ENCODE measurements around the gene CFAP92. TPM values are rescaled to one million over a fixed set of nuclear protein-coding genes. Genes with fewer than 3 reads are reported as not detected.
A peak's percentile ranks its signal among the peaks of the same experiment; 100 is the strongest.

The CFAP92 gene
- total and polyA plus RNA-seq, 5 experiments from 2014 or later = 0.18 to 2.0 (median 0.23) TPM

- no peak overlapping the region for H3K4me3 Mint-ChIP-seq
- no peak overlapping the region for H3K27ac Mint-ChIP-seq
- no peak for ATAC-seq
- POLR2A ChIA-PET = interaction anchor here (1.2 to 3.0 kb wide), 8 partner anchors 23 to 345 kb away, joined by 4 to 25 read pairs (median 8); partner anchors contain the start of genes CFAP92, CNBP and RAB43
- peaks cover 0 to 2% (median 0%) of the 10 kb centered on the region in 5 donors for H3K27me3 Mint-ChIP-seq
- H3K36me3 Mint-ChIP-seq = no peaks in the 10 kb centered on the region
- no peaks in the 10 kb centered on the region for H3K9me3 Mint-ChIP-seq
- DNase-seq = no peak
- peaks cover 0 to 20% (median 6%) of the 10 kb centered on the region in 4 donors for H3K4me1 Mint-ChIP-seq
Measured at GRCh38 chr3:128971421-128972100, 22.3 kb downstream of the CFAP92 start.

GRCh38 chr3:128970740-128971047, 23.2 kb downstream of the CFAP92 start:
- ATAC-seq (no peak), DNase-seq (no peak)
- peak overlapping the region in 1 of 10 donors; percentile 7 for H3K27ac Mint-ChIP-seq
- H3K27me3 Mint-ChIP-seq = peaks cover 0 to 2% (median 0%) of the 10 kb centered on the region in 5 donors
- H3K4me1 Mint-ChIP-seq = peaks cover 0 to 20% (median 6%) of the 10 kb centered on the region in 4 donors
- H3K9me3 Mint-ChIP-seq = no peaks in the 10 kb centered on the region
- H3K4me3 Mint-ChIP-seq = no peak overlapping the region
- H3K36me3 Mint-ChIP-seq = no peaks in the 10 kb centered on the region
- POLR2A ChIA-PET = interaction anchor here (0.7 to 3.0 kb wide), 16 partner anchors 24 to 345 kb away, joined by 3 to 25 read pairs (median 6); partner anchors contain the start of genes ACAD9, CFAP92, CNBP and RAB43

- peak; percentile 47 to 79 (median 66) for DNase-seq
- H3K27me3 Mint-ChIP-seq = no peaks in the 10 kb centered on the region
- POLR2A ChIA-PET = interaction anchor here (0.5 to 3.0 kb wide), 21 partner anchors 24 to 346 kb away, joined by 3 to 25 read pairs (median 4); partner anchors contain the start of genes ACAD9, CFAP92, CNBP and COPG1
- H3K36me3 Mint-ChIP-seq = no peaks in the 10 kb centered on the region
- peak; percentile 74 to 80 for ATAC-seq
- peak overlapping the region in 3 of 10 donors; percentile 7 to 61 (median 32) for H3K27ac Mint-ChIP-seq
- H3K9me3 Mint-ChIP-seq = no peaks in the 10 kb centered on the region
- no peak overlapping the region for H3K4me3 Mint-ChIP-seq
- peaks cover 0 to 20% (median 6%) of the 10 kb centered on the region in 4 donors for H3K4me1 Mint-ChIP-seq
Measured at GRCh38 chr3:128969993-128970739, 23.7 kb downstream of the CFAP92 start.

GRCh38 chr3:128967748-128968355, 26.0 kb downstream of the CFAP92 start:
- Mint-ChIP-seq H3K9me3 (no peaks in the 10 kb centered on the region), H3K36me3 (no peaks in the 10 kb centered on the region), H3K27ac (no peak overlapping the region), H3K4me1 (peaks cover 0 to 10% (median 6%) of the 10 kb centered on the region in 4 donors), H3K27me3 (no peaks in the 10 kb centered on the region), H3K4me3 (no peak overlapping the region)
- DNase-seq (no peak), ATAC-seq (no peak)
- POLR2A ChIA-PET = no interaction called here

- POLR2A ChIA-PET = no interaction called here
- DNase-seq = no peak
- no peak overlapping the region for H3K4me3 Mint-ChIP-seq
- H3K27me3 Mint-ChIP-seq = no peaks in the 10 kb centered on the region
- no peak for ATAC-seq
- no peak overlapping the region for H3K27ac Mint-ChIP-seq
- H3K4me1 Mint-ChIP-seq = peaks cover 0 to 10% (median 6%) of the 10 kb centered on the region in 4 donors
- H3K36me3 Mint-ChIP-seq = no peaks in the 10 kb centered on the region
- H3K9me3 Mint-ChIP-seq = no peaks in the 10 kb centered on the region
Measured at GRCh38 chr3:128965818-128966217, 28.1 kb downstream of the CFAP92 start.

- ATAC-seq (no peak), DNase-seq (no peak)
- Mint-ChIP-seq H3K9me3 (no peaks in the 10 kb centered on the region), H3K4me3 (no peak overlapping the region), H3K4me1 (peaks cover 1 to 6% (median 5%) of the 10 kb centered on the region in 4 donors), H3K36me3 (no peaks in the 10 kb centered on the region), H3K27ac (no peak overlapping the region), H3K27me3 (no peaks in the 10 kb centered on the region)
- POLR2A ChIA-PET = no interaction called here
Measured at GRCh38 chr3:128965280-128965679, 28.6 kb downstream of the CFAP92 start.

- H3K9me3 Mint-ChIP-seq = peaks cover 0 to 6% (median 0%) of the 10 kb centered on the region in 9 donors
- ATAC-seq (no peak), DNase-seq (no peak)
- peaks cover 0 to 3% (median 0%) of the 10 kb centered on the region in 4 donors for H3K4me1 Mint-ChIP-seq
- H3K27ac Mint-ChIP-seq = no peak overlapping the region
- peaks cover 0 to 3% (median 0%) of the 10 kb centered on the region in 3 donors for H3K36me3 Mint-ChIP-seq
- POLR2A ChIA-PET = no interaction called here
- H3K27me3 Mint-ChIP-seq = no peaks in the 10 kb centered on the region
- no peak overlapping the region for H3K4me3 Mint-ChIP-seq
Measured at GRCh38 chr3:128956440-128956839, 37.4 kb downstream of the CFAP92 start.

GRCh38 chr3:128950223-128950938, 43.5 kb downstream of the CFAP92 start:
- DNase-seq (peak in 6 of 10 donors; percentile 5 to 37 (median 16)), ATAC-seq (peak; percentile 58 to 67)
- Mint-ChIP-seq H3K9me3 (peaks cover 0 to 4% (median 0%) of the 10 kb centered on the region in 9 donors), H3K27ac (peak overlapping the region in 1 of 10 donors; percentile 69), H3K36me3 (no peaks in the 10 kb centered on the region), H3K4me1 (peaks cover 0 to 2% (median 0%) of the 10 kb centered on the region in 4 donors), H3K27me3 (peaks cover 0 to 2% (median 0%) of the 10 kb centered on the region in 5 donors), H3K4me3 (no peak overlapping the region)
- POLR2A ChIA-PET = no interaction called here

- no peaks in the 10 kb centered on the region for H3K36me3 Mint-ChIP-seq
- peaks cover 0 to 4% (median 0%) of the 10 kb centered on the region in 9 donors for H3K9me3 Mint-ChIP-seq
- no peak overlapping the region for H3K4me3 Mint-ChIP-seq
- peaks cover 0 to 2% (median 0%) of the 10 kb centered on the region in 4 donors for H3K4me1 Mint-ChIP-seq
- H3K27me3 Mint-ChIP-seq = peaks cover 0 to 2% (median 0%) of the 10 kb centered on the region in 5 donors
- ATAC-seq (no peak), DNase-seq (no peak)
- POLR2A ChIA-PET = no interaction called here
- H3K27ac Mint-ChIP-seq = no peak overlapping the region
Measured at GRCh38 chr3:128949158-128949557, 44.7 kb downstream of the CFAP92 start.

GRCh38 chr3:128946411-128946810, 47.5 kb downstream of the CFAP92 start:
- POLR2A ChIA-PET = no interaction called here
- Mint-ChIP-seq H3K27me3 (peaks cover 0 to 3% (median 0%) of the 10 kb centered on the region in 5 donors), H3K4me3 (no peak overlapping the region)

GRCh38 chr3:128945878-128946175, 48.0 kb downstream of the CFAP92 start:
- no peak overlapping the region for H3K27ac Mint-ChIP-seq
- POLR2A ChIA-PET = no interaction called here
- DNase-seq (no peak), ATAC-seq (no peak)
- H3K4me3 Mint-ChIP-seq = no peak overlapping the region
- no peaks in the 10 kb centered on the region for H3K9me3 Mint-ChIP-seq
- H3K36me3 Mint-ChIP-seq = no peaks in the 10 kb centered on the region
- H3K4me1 Mint-ChIP-seq = no peaks in the 10 kb centered on the region
- H3K27me3 Mint-ChIP-seq = peaks cover 0 to 3% (median 0%) of the 10 kb centered on the region in 5 donors

More at GRCh38 chr3:128946411-128946810, 47.5 kb downstream of the CFAP92 start:
- no peaks in the 10 kb centered on the region for H3K4me1 Mint-ChIP-seq
- ATAC-seq (no peak), DNase-seq (no peak)
- H3K27ac Mint-ChIP-seq = no peak overlapping the region
- H3K9me3 Mint-ChIP-seq = no peaks in the 10 kb centered on the region
- no peaks in the 10 kb centered on the region for H3K36me3 Mint-ChIP-seq

- no peak overlapping the region for H3K27ac Mint-ChIP-seq
- no peaks in the 10 kb centered on the region for H3K9me3 Mint-ChIP-seq
- DNase-seq = no peak
- H3K36me3 Mint-ChIP-seq = no peaks in the 10 kb centered on the region
- peaks cover 0 to 5% (median 0%) of the 10 kb centered on the region in 5 donors for H3K27me3 Mint-ChIP-seq
- no peak overlapping the region for H3K4me3 Mint-ChIP-seq
- POLR2A ChIA-PET = no interaction called here
- H3K4me1 Mint-ChIP-seq = no peaks in the 10 kb centered on the region
- no peak for ATAC-seq
Measured at GRCh38 chr3:128945041-128945877, 48.6 kb downstream of the CFAP92 start.
